Memory B cell (primary cell): ENCODE measurements around the gene PIM1.
"Not testable (repeated sequence)": the region's sequence is repeated elsewhere in the genome, so short reads cannot be mapped to it uniquely, and the experiment has no call there.

ENCODE experiments used
- ATAC-seq: fragments of 150-1000 bp; cut with Tn5 transposase; 2 replicates; pipeline ENCODE4 v1.10.0; 2021; ENCODE audit warnings: low read depth, mild to moderate bottlenecking, moderate library complexity
- DNase-seq, 2 donors: peaks; one replicate each; pipeline ENCODE4 v3.0.0; 2022; ENCODE audit warnings: low spot score in 2 of 2
- H3K27ac Mint-ChIP-seq: one replicate; pipeline ENCODE4 v1.8.0; 2022; ENCODE audit warnings: mild to moderate bottlenecking, moderate library complexity, mixed read lengths
- H3K27me3 Mint-ChIP-seq: one replicate; pipeline ENCODE4 v1.8.0; 2022; ENCODE audit warnings: mixed read lengths
- H3K36me3 Mint-ChIP-seq: one replicate; pipeline ENCODE4 v1.8.0; 2022; ENCODE audit warnings: mild to moderate bottlenecking, mixed read lengths
- H3K4me1 Mint-ChIP-seq: one replicate; pipeline ENCODE4 v1.8.0; 2022; ENCODE audit warnings: mixed read lengths
- H3K4me3 Mint-ChIP-seq: one replicate; pipeline ENCODE4 v1.8.0; 2022; ENCODE audit warnings: mild to moderate bottlenecking, moderate library complexity, mixed read lengths
- H3K9me3 Mint-ChIP-seq: one replicate; pipeline ENCODE4 v1.8.0; 2022; ENCODE audit warnings: mixed read lengths

Gene PIM1

GRCh38 chr6:37182736-37183590 is 13.0 kb downstream of the PIM1 start:
- no peaks in the 10 kb centered on the region for H3K9me3 Mint-ChIP-seq
- no peaks in the 10 kb centered on the region for H3K36me3 Mint-ChIP-seq
- no peak overlapping the region for H3K27ac Mint-ChIP-seq
- peaks cover 13% of the 10 kb centered on the region for H3K4me1 Mint-ChIP-seq
- DNase-seq (no peak), ATAC-seq (peak; percentile 99)
- H3K4me3 Mint-ChIP-seq: no peak overlapping the region
- H3K27me3 Mint-ChIP-seq: no peaks in the 10 kb centered on the region

GRCh38 chr6:37185949-37186720 is 16.2 kb downstream of the PIM1 start:
- not testable (repeated sequence) for H3K36me3 Mint-ChIP-seq, DNase-seq, ATAC-seq, H3K27ac Mint-ChIP-seq, H3K27me3 Mint-ChIP-seq, H3K9me3 Mint-ChIP-seq, H3K4me3 Mint-ChIP-seq
- peaks cover 12% of the 10 kb centered on the region for H3K4me1 Mint-ChIP-seq

- Mint-ChIP-seq H3K36me3 (no peaks in the 10 kb centered on the region), H3K4me3 (no peak overlapping the region), H3K27ac (no peak overlapping the region), H3K27me3 (no peaks in the 10 kb centered on the region), H3K4me1 (peaks cover 12% of the 10 kb centered on the region), H3K9me3 (no peaks in the 10 kb centered on the region)
- DNase-seq (no peak), ATAC-seq (no peak)
These were observed 17.5 kb downstream of the PIM1 start for GRCh38 chr6:37187321-37188022.

GRCh38 chr6:37188962-37189510 is 19.1 kb downstream of the PIM1 start:
- no peak for DNase-seq
- Mint-ChIP-seq H3K27me3 (no peaks in the 10 kb centered on the region), H3K27ac (no peak overlapping the region), H3K4me3 (no peak overlapping the region), H3K4me1 (peaks cover 6% of the 10 kb centered on the region), H3K9me3 (no peaks in the 10 kb centered on the region), H3K36me3 (no peaks in the 10 kb centered on the region)
- no peak for ATAC-seq

- Mint-ChIP-seq H3K27me3 (no peaks in the 10 kb centered on the region), H3K9me3 (no peaks in the 10 kb centered on the region), H3K27ac (no peak overlapping the region), H3K36me3 (no peaks in the 10 kb centered on the region), H3K4me3 (no peak overlapping the region), H3K4me1 (peaks cover 6% of the 10 kb centered on the region)
- no peak for DNase-seq
- no peak for ATAC-seq
These were observed 20.2 kb downstream of the PIM1 start for GRCh38 chr6:37190159-37190535.

GRCh38 chr6:37192666-37193065 is 22.7 kb downstream of the PIM1 start:
- no peaks in the 10 kb centered on the region for H3K27me3 Mint-ChIP-seq
- no peaks in the 10 kb centered on the region for H3K36me3 Mint-ChIP-seq
- DNase-seq (no peak), ATAC-seq (no peak)
- H3K9me3 Mint-ChIP-seq: no peaks in the 10 kb centered on the region
- no peaks in the 10 kb centered on the region for H3K4me1 Mint-ChIP-seq
- H3K4me3 Mint-ChIP-seq: no peak overlapping the region
- no peak overlapping the region for H3K27ac Mint-ChIP-seq

GRCh38 chr6:37194886-37195285 is 24.9 kb downstream of the PIM1 start:
- not testable (repeated sequence) for DNase-seq, H3K9me3 Mint-ChIP-seq, H3K27ac Mint-ChIP-seq, H3K36me3 Mint-ChIP-seq, ATAC-seq, H3K4me3 Mint-ChIP-seq, H3K27me3 Mint-ChIP-seq, H3K4me1 Mint-ChIP-seq

- DNase-seq, H3K27ac Mint-ChIP-seq, H3K4me3 Mint-ChIP-seq, H3K9me3 Mint-ChIP-seq, H3K4me1 Mint-ChIP-seq, H3K27me3 Mint-ChIP-seq, H3K36me3 Mint-ChIP-seq, ATAC-seq: not testable (repeated sequence)
These were observed 26.5 kb downstream of the PIM1 start for GRCh38 chr6:37196451-37196850.

- H3K4me1 Mint-ChIP-seq: peaks cover 3% of the 10 kb centered on the region
- no peak overlapping the region for H3K4me3 Mint-ChIP-seq
- ATAC-seq (no peak), DNase-seq (no peak)
- no peaks in the 10 kb centered on the region for H3K27me3 Mint-ChIP-seq
- no peak overlapping the region for H3K27ac Mint-ChIP-seq
- no peaks in the 10 kb centered on the region for H3K36me3 Mint-ChIP-seq
- no peaks in the 10 kb centered on the region for H3K9me3 Mint-ChIP-seq
These were observed 30.1 kb downstream of the PIM1 start for GRCh38 chr6:37200085-37200484.

- Mint-ChIP-seq H3K27ac (no peak overlapping the region), H3K9me3 (no peaks in the 10 kb centered on the region), H3K4me1 (peaks cover 3% of the 10 kb centered on the region), H3K27me3 (no peaks in the 10 kb centered on the region), H3K36me3 (no peaks in the 10 kb centered on the region), H3K4me3 (no peak overlapping the region)
- DNase-seq (no peak), ATAC-seq (no peak)
These were observed 31.8 kb downstream of the PIM1 start for GRCh38 chr6:37201726-37202125.

GRCh38 chr6:37202788-37203491 is 33.0 kb downstream of the PIM1 start:
- no peak for ATAC-seq
- Mint-ChIP-seq H3K9me3 (no peaks in the 10 kb centered on the region), H3K4me1 (peaks cover 8% of the 10 kb centered on the region), H3K36me3 (no peaks in the 10 kb centered on the region), H3K27ac (no peak overlapping the region), H3K4me3 (no peak overlapping the region), H3K27me3 (no peaks in the 10 kb centered on the region)
- DNase-seq: no peak

- H3K36me3 Mint-ChIP-seq: no peaks in the 10 kb centered on the region
- H3K9me3 Mint-ChIP-seq: no peaks in the 10 kb centered on the region
- no peak for ATAC-seq
- no peak for DNase-seq
- H3K4me1 Mint-ChIP-seq: peaks cover 12% of the 10 kb centered on the region
- peaks cover 1% of the 10 kb centered on the region for H3K27me3 Mint-ChIP-seq
- H3K27ac Mint-ChIP-seq: no peak overlapping the region
- no peak overlapping the region for H3K4me3 Mint-ChIP-seq
These were observed 34.2 kb downstream of the PIM1 start for GRCh38 chr6:37204014-37204751.
